PC-3 (cell line): Measurements from ENCODE around the gene SIRPG. TPM values are rescaled to one million over a fixed set of nuclear protein-coding genes. Genes with fewer than 3 reads are reported as not detected.

ENCODE experiments used
- ATAC-seq: fragments of 200-7000 bp; cut with Tn5 transposase; 2 replicates; pipeline ENCODE4 v1.9.1; 2020; ENCODE audit warnings: mild to moderate bottlenecking, moderate library complexity
- BruUV-seq: library from RNA; stranded (reverse); fragments of 400-500 nt; replicated peaks from 2 replicates; lab custom pipeline; 2021; lab: Mats Ljungman, UMichigan
- CTCF ChIA-PET: fragments of 300-600 bp; sonication (Branson Sonifier 250); formaldehyde crosslinking; loops from one replicate; lab custom pipeline; 2022; ENCODE audit warnings: antibody characterized with exemption; lab: Charles Lee
- POLR2A ChIA-PET: fragments of 300-600 bp; sonication (Branson Sonifier 250); formaldehyde crosslinking; loops from one replicate; lab custom pipeline; 2022; ENCODE audit warnings: antibody characterized with exemption; ENCODE audit not compliant: unreplicated experiment; lab: Charles Lee
- DNase-seq: peaks from one replicate; pipeline ENCODE4 v3.0.0-alpha.2; 2015
- H2AFZ ChIP-seq: fragments of 300-600 bp; sonication (generic); 2 replicates; pipeline ENCODE4 v1.6.0; 2016; ENCODE audit warnings: antibody characterized with exemption, low read length
- H3F3A ChIP-seq: fragments of 300-600 bp; sonication (generic); one replicate; pipeline ENCODE4 v1.6.0; 2017; ENCODE audit warnings: antibody characterized with exemption, low read length, control low read depth, mild to moderate bottlenecking; ENCODE audit not compliant: unreplicated experiment
- H3K27ac ChIP-seq: fragments of 300-600 bp; sonication (generic); 2 replicates; pipeline ENCODE4 v1.5.1; 2016; ENCODE audit warnings: mild to moderate bottlenecking, low read length
- H3K27me3 ChIP-seq: fragments of 300-600 bp; sonication (generic); 2 replicates; pipeline ENCODE4 v1.6.1; 2016; ENCODE audit warnings: low read length, mixed read lengths
- H3K36me3 ChIP-seq: fragments of 300-600 bp; sonication (generic); 2 replicates; pipeline ENCODE4 v1.6.1; 2016; ENCODE audit warnings: low read depth, mixed run types, low read length, mixed read lengths
- H3K4me1 ChIP-seq: fragments of 300-600 bp; sonication (generic); 2 replicates; pipeline ENCODE4 v1.5.1; 2016; ENCODE audit warnings: low read length; ENCODE audit not compliant: insufficient read depth
- H3K4me2 ChIP-seq: fragments of 300-600 bp; sonication (generic); 2 replicates; pipeline ENCODE4 v1.6.0; 2016; ENCODE audit warnings: low read length
- H3K4me3 ChIP-seq: fragments of 300-600 bp; sonication (generic); 2 replicates; pipeline ENCODE4 v1.5.1; 2016; ENCODE audit warnings: mild to moderate bottlenecking, low read length, mixed read lengths
- H3K79me2 ChIP-seq: fragments of 300-600 bp; sonication (generic); 2 replicates; pipeline ENCODE4 v1.6.1; 2017; ENCODE audit warnings: low read length, mixed read lengths
- H3K9ac ChIP-seq: fragments of 300-600 bp; sonication (generic); 2 replicates; pipeline ENCODE4 v1.6.0; 2016; ENCODE audit warnings: mild to moderate bottlenecking, low read length
- H3K9me2 ChIP-seq: fragments of 300-600 bp; sonication (generic); replicated peaks from 2 replicates; pipeline ENCODE4 v1.6.1; 2016; ENCODE audit warnings: mixed run types, low read length, mixed read lengths
- H3K9me3 ChIP-seq: fragments of 300-600 bp; sonication (generic); 2 replicates; pipeline ENCODE4 v1.6.1; 2016; ENCODE audit warnings: low read length, mixed read lengths
- H4K20me1 ChIP-seq: fragments of 300-600 bp; sonication (generic); 2 replicates; pipeline ENCODE4 v1.6.1; 2016; ENCODE audit warnings: low read length, mixed read lengths
- CTCF ChIP-seq: fragments of 300-600 bp; sonication (generic); conservative IDR thresholded peaks from 2 replicates; pipeline ENCODE4 v1.5.1; 2017; ENCODE audit warnings: antibody characterized with exemption, low read depth, mild to moderate bottlenecking, low read length
- EZH2 ChIP-seq: fragments of 300-600 bp; sonication (generic); IDR thresholded peaks from one replicate; pipeline ENCODE4 v1.6.1; 2017; ENCODE audit warnings: antibody characterized with exemption, mild to moderate bottlenecking, low read length; ENCODE audit not compliant: unreplicated experiment
- EZH2phosphoT487 ChIP-seq: fragments of 300-600 bp; sonication (generic); IDR thresholded peaks from 2 replicates; pipeline ENCODE4 v1.6.1; 2018; ENCODE audit warnings: mild to moderate bottlenecking, antibody characterized with exemption, low read length, borderline replicate concordance
- intact Hi-C: fragments of 100-400 bp; cut with micrococcal nuclease; formaldehyde crosslinking; loops from 2 replicates; pipeline ENCODE4 v1.9.0; 2023
- total RNA-seq: library from RNA; depleted of rRNA; stranded (reverse); fragments of >200 nt; gene quantifications from 2 replicates; pipeline ENCODE4 v1.2.3, GENCODE V29; 2014

The SIRPG gene
- total RNA-seq, 1 experiment from 2014 or later, result not detected

- no peak overlapping the region for H3K27ac ChIP-seq
- H2AFZ ChIP-seq, result no peak overlapping the region
- no peak overlapping the region for H3K9ac ChIP-seq
- no peaks in the 10 kb centered on the region for H4K20me1 ChIP-seq
- no peaks in the 10 kb centered on the region for H3K36me3 ChIP-seq
- H3K79me2 ChIP-seq, result no peaks in the 10 kb centered on the region
- ATAC-seq (no peak), DNase-seq (no peak)
- no peaks in the 10 kb centered on the region for H3F3A ChIP-seq
- no TSS peak for BruUV-seq
- no peaks in the 10 kb centered on the region for H3K9me3 ChIP-seq
- CTCF ChIA-PET, result no interaction called here
- no peak overlapping the region for H3K4me2 ChIP-seq
- H3K4me1 ChIP-seq, result peaks cover 5% of the 10 kb centered on the region
- H3K9me2 ChIP-seq, result no peaks in the 10 kb centered on the region
- no peaks in the 10 kb centered on the region for H3K27me3 ChIP-seq
- POLR2A ChIA-PET, result no interaction called here
- intact Hi-C loops, result no loop called here
- no peak for TF ChIP-seq CTCF
- TF ChIP-seq EZH2, result no peak
- TF ChIP-seq EZH2phosphoT487, result no peak
- no peak overlapping the region for H3K4me3 ChIP-seq
Measured at GRCh38 chr20:1667502-1668085, 10.0 kb upstream of the SIRPG start.

- no peaks in the 10 kb centered on the region for H3K79me2 ChIP-seq
- H2AFZ ChIP-seq, result no peak overlapping the region
- intact Hi-C loops, result no loop called here
- BruUV-seq, result no TSS peak
- H3F3A ChIP-seq, result no peaks in the 10 kb centered on the region
- no peak for DNase-seq
- no peak overlapping the region for H3K4me2 ChIP-seq
- no peak overlapping the region for H3K4me3 ChIP-seq
- no peaks in the 10 kb centered on the region for H3K27me3 ChIP-seq
- no peaks in the 10 kb centered on the region for H3K36me3 ChIP-seq
- no peak for ATAC-seq
- H3K27ac ChIP-seq, result no peak overlapping the region
- no peak overlapping the region for H3K9ac ChIP-seq
- H4K20me1 ChIP-seq, result no peaks in the 10 kb centered on the region
- no peaks in the 10 kb centered on the region for H3K9me3 ChIP-seq
- H3K9me2 ChIP-seq, result no peaks in the 10 kb centered on the region
- TF ChIP-seq EZH2 (no peak), CTCF (no peak), EZH2phosphoT487 (no peak)
- ChIA-PET POLR2A (interaction anchor here (0.7 kb wide), 1 partner anchor 42 kb away, joined by 4 read pairs; no protein-coding TSS in a partner anchor), CTCF (no interaction called here)
- H3K4me1 ChIP-seq, result peaks cover 9% of the 10 kb centered on the region
Measured at GRCh38 chr20:1666802-1667201, 9.2 kb upstream of the SIRPG start.

- DNase-seq (no peak), ATAC-seq (no peak)
- H3K4me2 ChIP-seq, result no peak overlapping the region
- TF ChIP-seq EZH2 (no peak), CTCF (no peak), EZH2phosphoT487 (no peak)
- H3F3A ChIP-seq, result no peaks in the 10 kb centered on the region
- no peaks in the 10 kb centered on the region for H3K9me2 ChIP-seq
- H3K9me3 ChIP-seq, result no peaks in the 10 kb centered on the region
- H3K79me2 ChIP-seq, result no peaks in the 10 kb centered on the region
- CTCF ChIA-PET, result no interaction called here
- intact Hi-C loops, result no loop called here
- no TSS peak for BruUV-seq
- H3K9ac ChIP-seq, result no peak overlapping the region
- no peak overlapping the region for H2AFZ ChIP-seq
- peaks cover 10% of the 10 kb centered on the region for H3K4me1 ChIP-seq
- POLR2A ChIA-PET, result no interaction called here
- no peak overlapping the region for H3K27ac ChIP-seq
- H3K27me3 ChIP-seq, result no peaks in the 10 kb centered on the region
- H3K4me3 ChIP-seq, result no peak overlapping the region
- H4K20me1 ChIP-seq, result no peaks in the 10 kb centered on the region
- no peaks in the 10 kb centered on the region for H3K36me3 ChIP-seq
Measured at GRCh38 chr20:1665345-1665744, 7.8 kb upstream of the SIRPG start.
